ENCODE measurements around the gene CNDP2.

CNDP2 gene

GRCh38 chr18:74509856-74510769 lies 13.9 kb downstream of the CNDP2 start:
- H3K36me3 Mint-ChIP-seq (ENCODE audit: insufficient read depth): peaks cover 71% of the 10 kb centered on the region
- no peak overlapping the region for H3K27ac Mint-ChIP-seq
- no peak for ATAC-seq (replicated peaks)
- H3K27me3 Mint-ChIP-seq: no peaks in the 10 kb centered on the region
- no peak overlapping the region for H3K4me3 Mint-ChIP-seq
- peaks cover 24 to 25% of the 10 kb centered on the region in 2 donors for H3K4me1 Mint-ChIP-seq (ENCODE audit: low read depth in 2 of 2)
- DNase-seq: no peak
- no peaks in the 10 kb centered on the region for H3K9me3 Mint-ChIP-seq

GRCh38 chr18:74510770-74511095 lies 14.6 kb downstream of the CNDP2 start:
- Mint-ChIP-seq H3K9me3 (no peaks in the 10 kb centered on the region), H3K27ac (no peak overlapping the region), H3K27me3 (no peaks in the 10 kb centered on the region), H3K36me3 (ENCODE audit: insufficient read depth) (peaks cover 71% of the 10 kb centered on the region), H3K4me3 (no peak overlapping the region), H3K4me1 (ENCODE audit: low read depth in 2 of 2) (peaks cover 24 to 25% of the 10 kb centered on the region in 2 donors)
- DNase-seq: no peak
- no peak for ATAC-seq (replicated peaks)

- Mint-ChIP-seq H3K9me3 (no peaks in the 10 kb centered on the region), H3K27me3 (no peaks in the 10 kb centered on the region), H3K27ac (no peak overlapping the region), H3K36me3 (ENCODE audit: insufficient read depth) (peaks cover 68% of the 10 kb centered on the region), H3K4me3 (no peak overlapping the region), H3K4me1 (ENCODE audit: low read depth in 2 of 2) (peaks cover 20 to 22% of the 10 kb centered on the region in 2 donors)
- DNase-seq (no peak), ATAC-seq (replicated peaks) (no peak)
Observed at GRCh38 chr18:74511823-74512222, 15.7 kb downstream of the CNDP2 start.

DNA sequence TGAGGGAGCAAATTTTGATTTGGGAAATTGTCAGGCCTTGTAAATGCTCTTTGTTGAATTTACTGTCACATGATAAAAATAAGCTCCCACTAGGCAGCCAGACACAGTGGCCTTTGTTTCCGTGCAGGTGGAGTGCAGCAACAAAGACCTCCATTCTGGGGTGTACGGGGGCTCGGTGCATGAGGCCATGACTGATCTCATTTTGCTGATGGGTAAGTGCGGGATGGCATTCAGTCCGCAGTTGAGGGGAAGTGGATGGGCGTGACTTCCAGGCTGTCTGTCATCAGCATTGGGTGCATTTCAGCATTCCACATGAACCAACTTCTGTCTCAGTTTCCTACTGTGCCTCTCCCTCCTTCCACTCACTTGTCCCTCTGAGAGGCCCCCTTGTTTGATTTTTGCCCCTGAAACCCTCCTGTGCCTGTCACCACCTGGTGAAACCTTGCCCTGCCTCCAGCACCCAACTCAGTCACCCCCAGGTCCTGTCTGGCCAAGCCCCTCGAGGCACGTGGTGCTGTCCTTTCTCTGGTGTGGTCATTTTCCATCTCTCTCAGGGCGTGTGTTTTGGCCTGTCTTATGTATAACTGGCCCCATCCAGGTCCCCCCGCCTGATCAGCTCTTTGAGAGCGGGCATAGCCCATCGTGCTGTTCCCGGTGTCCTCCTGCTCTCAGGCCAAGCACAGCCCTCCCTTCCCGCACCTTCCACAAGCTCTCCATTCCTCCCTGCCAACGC lies 16.3 kb downstream of the CNDP2 start:
- H3K27me3 Mint-ChIP-seq: no peaks in the 10 kb centered on the region
- no peak for ATAC-seq (replicated peaks)
- H3K27ac Mint-ChIP-seq: peak overlapping the region in 1 of 2 donors; percentile 51
- H3K4me1 Mint-ChIP-seq (ENCODE audit: low read depth in 2 of 2): peaks cover 14 to 17% of the 10 kb centered on the region in 2 donors
- peaks cover 68% of the 10 kb centered on the region for H3K36me3 Mint-ChIP-seq (ENCODE audit: insufficient read depth)
- H3K9me3 Mint-ChIP-seq: no peaks in the 10 kb centered on the region
- no peak overlapping the region for H3K4me3 Mint-ChIP-seq
- no peak for DNase-seq

DNA sequence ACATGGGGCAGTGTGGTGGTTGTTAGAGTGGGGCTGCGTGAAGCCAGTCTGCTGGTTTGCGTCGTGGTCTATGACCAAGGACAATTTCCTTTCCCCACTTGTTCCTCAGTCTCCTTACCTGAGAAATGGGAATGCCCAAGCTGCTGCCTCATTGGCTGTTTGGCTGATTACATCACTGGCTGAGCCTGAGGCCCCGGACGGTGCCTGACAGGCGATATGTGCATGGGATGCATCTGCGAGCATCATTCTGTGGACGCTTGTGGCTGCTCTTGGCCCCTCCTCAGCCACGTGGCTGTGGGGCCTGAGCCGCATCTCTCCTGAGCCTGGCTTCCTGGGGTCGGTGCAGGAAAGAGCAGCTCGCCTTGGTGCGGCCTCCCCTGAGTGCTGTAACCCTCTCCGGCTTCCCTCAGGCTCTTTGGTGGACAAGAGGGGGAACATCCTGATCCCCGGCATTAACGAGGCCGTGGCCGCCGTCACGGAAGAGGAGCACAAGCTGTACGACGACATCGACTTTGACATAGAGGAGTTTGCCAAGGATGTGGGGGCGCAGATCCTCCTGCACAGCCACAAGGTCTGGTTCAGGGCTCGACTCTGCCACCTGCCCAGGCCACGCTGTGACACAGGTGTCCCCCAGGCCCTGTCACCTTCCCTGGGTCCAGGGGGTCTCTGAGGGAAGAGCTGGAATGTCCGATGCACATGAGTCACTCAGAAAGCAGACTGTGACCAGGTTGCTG lies 17.2 kb downstream of the CNDP2 start:
- peak; percentile 17 for ATAC-seq (replicated peaks)
- H3K27ac Mint-ChIP-seq: peak overlapping the region; percentile 51 to 72
- DNase-seq: no peak
- H3K4me1 Mint-ChIP-seq (ENCODE audit: low read depth in 2 of 2): peaks cover 9 to 17% of the 10 kb centered on the region in 2 donors
- H3K4me3 Mint-ChIP-seq: peak overlapping the region in 1 of 2 donors; percentile 14
- peaks cover 67% of the 10 kb centered on the region for H3K36me3 Mint-ChIP-seq (ENCODE audit: insufficient read depth)
- no peaks in the 10 kb centered on the region for H3K27me3 Mint-ChIP-seq
- no peaks in the 10 kb centered on the region for H3K9me3 Mint-ChIP-seq

GRCh38 chr18:74513883-74514205 lies 17.7 kb downstream of the CNDP2 start:
- H3K4me1 Mint-ChIP-seq (ENCODE audit: low read depth in 2 of 2): peaks cover 9 to 17% of the 10 kb centered on the region in 2 donors

DNA sequence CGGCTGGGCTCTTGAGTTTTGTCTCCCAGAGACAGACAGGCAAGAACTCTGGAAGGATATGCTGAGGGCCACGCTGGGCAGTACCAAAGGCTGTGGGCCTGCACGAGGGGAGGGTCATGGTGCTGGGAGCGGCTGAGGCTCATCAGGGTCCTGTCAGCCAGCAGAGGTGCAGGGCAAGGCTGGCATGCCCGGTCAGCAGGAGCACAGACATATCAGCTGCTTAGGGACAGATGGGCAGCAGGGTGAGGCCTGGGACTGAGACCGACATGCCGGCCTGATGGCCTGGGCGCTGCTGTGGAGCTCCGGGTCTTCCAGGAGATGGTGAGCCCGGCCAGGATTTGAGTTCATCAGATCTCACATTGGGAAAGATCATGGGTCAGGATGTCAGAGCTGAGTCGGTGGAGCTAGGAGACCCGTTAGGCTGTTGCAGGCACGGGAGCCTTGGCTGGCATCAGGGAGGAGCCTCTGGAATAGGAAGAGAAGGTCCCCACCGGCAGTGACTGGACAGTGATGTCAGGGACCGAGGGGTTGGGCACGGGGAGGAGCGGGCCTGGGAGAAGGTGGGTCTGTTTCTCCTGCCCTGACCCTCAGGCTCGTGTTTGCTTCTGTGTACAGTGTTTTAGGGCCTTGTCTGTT lies 18.8 kb downstream of the CNDP2 start:
- H3K27me3 Mint-ChIP-seq: no peaks in the 10 kb centered on the region
- peaks cover 66% of the 10 kb centered on the region for H3K36me3 Mint-ChIP-seq (ENCODE audit: insufficient read depth)
- ATAC-seq (replicated peaks): no peak
- no peak overlapping the region for H3K4me3 Mint-ChIP-seq
- H3K27ac Mint-ChIP-seq: peak overlapping the region in 1 of 2 donors; percentile 46
- peaks cover 9 to 17% of the 10 kb centered on the region in 2 donors for H3K4me1 Mint-ChIP-seq (ENCODE audit: low read depth in 2 of 2)
- no peaks in the 10 kb centered on the region for H3K9me3 Mint-ChIP-seq
- no peak for DNase-seq

More at GRCh38 chr18:74513883-74514205, 17.7 kb downstream of the CNDP2 start:
- DNase-seq: no peak
- Mint-ChIP-seq H3K9me3 (no peaks in the 10 kb centered on the region), H3K27ac (peak overlapping the region in 1 of 2 donors; percentile 72), H3K27me3 (no peaks in the 10 kb centered on the region), H3K36me3 (ENCODE audit: insufficient read depth) (peaks cover 66% of the 10 kb centered on the region), H3K4me3 (peak overlapping the region in 1 of 2 donors; percentile 14)
- peak; percentile 78 for ATAC-seq (replicated peaks)

DNA sequence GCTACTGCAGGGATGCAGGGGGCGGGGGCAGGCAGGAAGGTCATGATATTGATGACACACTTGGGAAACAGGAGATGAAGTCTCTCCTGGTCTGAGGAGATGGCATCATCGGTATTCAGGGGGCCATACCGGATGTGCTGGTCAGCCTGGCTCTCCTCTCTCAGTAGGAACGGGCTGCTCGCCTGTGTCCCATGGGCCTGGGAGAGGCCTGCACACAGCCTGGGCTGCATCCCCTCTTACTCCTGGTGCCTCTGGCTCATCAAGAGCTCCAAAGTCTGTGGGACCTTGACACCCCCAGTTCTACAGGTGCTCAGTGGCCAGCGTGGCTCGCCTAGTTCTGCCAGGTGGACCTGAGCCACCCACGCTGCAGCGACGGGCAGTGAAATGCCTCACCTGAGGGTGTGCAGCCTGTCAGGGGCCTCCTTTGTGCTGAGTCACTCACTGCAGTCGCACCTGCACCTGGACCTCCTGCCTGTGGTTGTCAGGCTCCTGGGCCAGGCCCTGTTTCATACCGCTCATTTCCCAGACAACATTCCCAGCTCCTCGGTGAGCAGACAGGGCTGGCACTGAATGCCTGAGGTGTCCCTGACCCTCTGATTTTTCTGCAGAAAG lies 19.6 kb downstream of the CNDP2 start:
- Mint-ChIP-seq H3K9me3 (no peaks in the 10 kb centered on the region), H3K4me3 (no peak overlapping the region), H3K36me3 (ENCODE audit: insufficient read depth) (peaks cover 66% of the 10 kb centered on the region), H3K4me1 (ENCODE audit: low read depth in 2 of 2) (peaks cover 9 to 17% of the 10 kb centered on the region in 2 donors), H3K27ac (no peak overlapping the region), H3K27me3 (no peaks in the 10 kb centered on the region)
- ATAC-seq (replicated peaks) (no peak), DNase-seq (no peak)

DNA sequence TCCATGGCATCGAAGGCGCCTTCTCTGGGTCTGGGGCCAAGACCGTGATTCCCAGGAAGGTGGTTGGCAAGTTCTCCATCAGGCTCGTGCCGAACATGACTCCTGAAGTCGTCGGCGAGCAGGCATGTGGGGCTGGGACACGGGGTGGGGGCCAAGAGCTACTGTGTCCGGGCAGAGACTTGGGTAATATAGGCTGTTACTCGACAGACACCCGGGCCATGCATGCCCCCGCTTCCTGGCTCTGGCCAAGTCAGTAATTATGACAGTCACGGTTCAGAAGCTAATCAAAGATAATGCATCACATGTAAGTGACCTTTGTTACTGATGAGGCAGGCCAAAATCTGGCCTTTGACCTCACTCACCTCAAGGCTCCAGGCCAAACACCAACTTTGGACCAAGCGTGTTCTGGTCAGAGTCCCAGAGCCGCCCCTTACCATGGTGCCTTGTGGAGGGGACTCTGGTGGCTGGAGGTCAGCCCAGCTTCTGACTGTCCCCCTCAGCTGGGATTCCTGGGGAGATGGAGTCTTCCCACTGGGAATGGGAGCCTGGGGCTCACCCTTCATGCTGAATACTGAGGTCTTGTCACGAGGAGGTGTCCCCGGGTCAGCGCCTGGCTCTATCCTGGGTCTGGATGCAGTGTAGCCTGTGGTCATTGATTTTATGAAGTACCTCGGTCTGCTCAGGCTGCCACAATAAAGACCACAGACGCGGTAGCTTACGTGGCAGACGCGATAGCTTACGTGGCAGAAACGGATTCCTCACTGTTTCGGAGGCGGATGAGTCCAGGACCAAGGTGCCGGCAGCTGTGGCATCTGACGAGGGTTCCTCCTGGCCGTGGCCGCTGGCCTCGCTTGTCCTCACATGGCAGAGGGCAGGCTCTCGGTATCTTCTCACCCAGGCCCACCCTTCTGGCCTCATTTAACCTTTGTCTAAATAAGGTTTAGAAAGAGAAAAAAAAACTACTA lies 20.4 kb downstream of the CNDP2 start:
- H3K4me1 Mint-ChIP-seq (ENCODE audit: low read depth in 2 of 2): peaks cover 9 to 17% of the 10 kb centered on the region in 2 donors
- peaks cover 69% of the 10 kb centered on the region for H3K36me3 Mint-ChIP-seq (ENCODE audit: insufficient read depth)
- H3K27ac Mint-ChIP-seq: no peak overlapping the region
- H3K4me3 Mint-ChIP-seq: no peak overlapping the region
- H3K9me3 Mint-ChIP-seq: no peaks in the 10 kb centered on the region
- ATAC-seq (replicated peaks) (no peak), DNase-seq (no peak)
- H3K27me3 Mint-ChIP-seq: no peaks in the 10 kb centered on the region

GRCh38 chr18:74517236-74517630 lies 21.1 kb downstream of the CNDP2 start:
- Mint-ChIP-seq H3K27ac (no peak overlapping the region), H3K4me1 (ENCODE audit: low read depth in 2 of 2) (peaks cover 9 to 17% of the 10 kb centered on the region in 2 donors), H3K27me3 (no peaks in the 10 kb centered on the region), H3K9me3 (no peaks in the 10 kb centered on the region), H3K4me3 (no peak overlapping the region), H3K36me3 (ENCODE audit: insufficient read depth) (peaks cover 69% of the 10 kb centered on the region)
- no peak for ATAC-seq (replicated peaks)
- DNase-seq: no peak

DNA sequence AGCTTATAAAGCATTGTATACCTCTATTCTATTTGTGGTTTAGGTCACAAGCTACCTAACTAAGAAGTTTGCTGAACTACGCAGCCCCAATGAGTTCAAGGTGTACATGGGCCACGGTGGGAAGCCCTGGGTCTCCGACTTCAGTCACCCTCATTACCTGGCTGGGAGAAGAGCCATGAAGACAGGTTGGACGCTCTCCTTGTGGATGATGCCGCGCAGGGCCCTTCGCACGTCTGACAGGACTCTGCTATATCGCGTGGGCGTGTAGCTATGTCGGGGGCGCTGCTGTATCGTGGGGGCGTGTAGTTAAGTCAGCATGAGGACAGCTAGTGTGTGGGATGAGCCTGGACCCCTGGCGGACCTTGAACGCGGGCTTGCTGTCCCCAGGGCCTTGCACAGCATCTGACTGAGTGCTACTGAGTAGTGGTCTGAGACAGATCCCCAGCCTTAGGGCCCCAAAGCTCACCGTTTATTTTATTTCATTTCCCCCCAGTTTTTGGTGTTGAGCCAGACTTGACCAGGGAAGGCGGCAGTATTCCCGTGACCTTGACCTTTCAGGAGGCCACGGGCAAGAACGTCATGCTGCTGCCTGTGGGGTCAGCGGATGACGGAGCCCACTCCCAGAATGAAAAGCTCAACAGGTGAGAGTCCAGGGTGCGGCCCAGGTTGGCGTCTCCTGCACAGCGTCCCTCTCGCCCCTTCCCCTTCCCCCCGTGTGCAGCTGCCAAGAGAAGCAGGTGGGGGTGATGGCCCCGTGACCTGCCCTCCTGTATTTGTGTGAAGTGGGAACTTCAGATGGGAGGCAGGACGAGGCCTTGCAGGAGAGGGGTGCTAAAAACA lies 22.5 kb downstream of the CNDP2 start:
- H3K36me3 Mint-ChIP-seq (ENCODE audit: insufficient read depth): peaks cover 62% of the 10 kb centered on the region

More for the DNA sequence above, 22.5 kb downstream of the CNDP2 start:
- Mint-ChIP-seq H3K27ac (no peak overlapping the region), H3K4me1 (ENCODE audit: low read depth in 2 of 2) (peaks cover 8 to 9% of the 10 kb centered on the region in 2 donors), H3K4me3 (no peak overlapping the region), H3K27me3 (no peaks in the 10 kb centered on the region), H3K9me3 (no peaks in the 10 kb centered on the region)
- ATAC-seq (replicated peaks) (no peak), DNase-seq (no peak)

Data from effector memory CD8-positive, alpha-beta T cell (primary cell).